ENCODE data around the gene UBE2D4. TPM values are rescaled to one million over a fixed set of nuclear protein-coding genes. Genes with fewer than 3 reads are reported as not detected.

The UBE2D4 gene
- total RNA-seq, 1 experiment from 2014 or later: 6.4 TPM

- Histone ChIP-seq H2BK15ac (ENCODE audit: low read depth, low read length) (no peak overlapping the region), H3K79me2 (ENCODE audit: insufficient read depth, low read length) (no peaks in the 10 kb centered on the region), H2BK120ac (ENCODE audit: low read depth, low read length, poor library complexity, severe bottlenecking) (no peak overlapping the region), H2AFZ (ENCODE audit: low read length) (no peak overlapping the region), H2BK5ac (ENCODE audit: insufficient read length, low read length) (no peak overlapping the region), H3K14ac (ENCODE audit: insufficient read depth, low read length) (no peak overlapping the region), H3K4me2 (ENCODE audit: insufficient read depth, insufficient read length, low read length) (no peak overlapping the region), H3K23ac (ENCODE audit: insufficient read length, low read depth, low read length) (no peak overlapping the region), H3K9me3 (ENCODE audit: control insufficient read depth, low read depth, low read length) (no peaks in the 10 kb centered on the region), H3K4me1 (ENCODE audit: insufficient read depth, low read length) (peaks cover 4% of the 10 kb centered on the region; the same call in 1 of the 2 replicates), H3K4ac (ENCODE audit: low read depth, low read length) (no peak overlapping the region), H3T11ph (ENCODE audit: low read length) (no peak overlapping the region), H3K56ac (ENCODE audit: insufficient read length, low read depth, low read length) (no peak overlapping the region), H3K23me2 (ENCODE audit: insufficient read length, low read depth, low read length, poor library complexity, severe bottlenecking) (no peaks in the 10 kb centered on the region), H3K79me1 (ENCODE audit: insufficient read depth, low read depth, low read length, poor library complexity, severe bottlenecking) (no peaks in the 10 kb centered on the region), H3K27me3 (ENCODE audit: insufficient read depth, low read length) (no peaks in the 10 kb centered on the region), H3K18ac (ENCODE audit: insufficient read length, low read depth, low read length) (no peak overlapping the region), H2AK5ac (ENCODE audit: insufficient read length, low read length) (no peak overlapping the region), H2BK20ac (ENCODE audit: low read depth, low read length, poor library complexity, severe bottlenecking) (no peak overlapping the region), H3K27ac (ENCODE audit: insufficient read length, low read depth, low read length) (no peak overlapping the region), H4K5ac (ENCODE audit: insufficient read length, low read depth, low read length) (no peak overlapping the region), H2BK12ac (ENCODE audit: insufficient read length, low read depth, low read length) (no peak overlapping the region), H3K9ac (ENCODE audit: extremely low read depth, insufficient read length, low read length) (no peak overlapping the region), H4K20me1 (ENCODE audit: control insufficient read depth, insufficient read depth, insufficient read length) (no peaks in the 10 kb centered on the region), H4K8ac (replicated peaks; ENCODE audit: insufficient read length, low read depth, low read length) (no peak overlapping the region), H4K91ac (ENCODE audit: insufficient read length, low read depth, low read length) (no peak overlapping the region)
- no peak for TF ChIP-seq CTCF (conservative IDR thresholded peaks at IDR 0.05)
- Mint-ChIP-seq H3K4me1 (peaks cover 10 to 16% of the 10 kb centered on the region in 2 experiments), H3K27ac (no peak overlapping the region; a peak in 1 of 7 replicates), H3K4me3 (no peak overlapping the region), H3K9me3 (no peaks in the 10 kb centered on the region; a peak in 1 of 5 replicates), H3K27me3 (ENCODE audit: low read depth) (no peaks in the 10 kb centered on the region), H3K36me3 (ENCODE audit: insufficient read depth in 1 of 3, low read depth in 3 of 3) (peaks cover 2 to 47% (median 18%) of the 10 kb centered on the region in 3 experiments; a peak in 6 of 7 replicates)
- no peak for DNase-seq
- WGBS (ENCODE audit: extremely low coverage, insufficient read length, low lambda C conversion rate): no CpG with 5 or more reads among the region's 4 CpGs
Measured at GRCh38 chr7:43884209-43884608, 42.0 kb upstream of the UBE2D4 start.
